Spleen (tissue), 11 donors: ENCODE results near the gene OLFM1. TPM values are rescaled to one million over a fixed set of nuclear protein-coding genes. Genes with fewer than 3 reads are reported as not detected.

ENCODE experiments used
- DNase-seq: peaks from one replicate; pipeline ENCODE4 v3.0.0-alpha.2; 2020
- H3K27ac ChIP-seq, 8 donors: fragments of 200-600 bp; sonication (generic) in 7 of 8; 1 replicate in 4 of 8; 2 replicates in 4 of 8; pipeline versions ENCODE4 v1.5.0 to v1.8.0; 2016 to 2021; ENCODE audit warnings: inconsistent platforms in 4 of 8, mild to moderate bottlenecking in 4 of 8, moderate library complexity in 1 of 8
- H3K27me3 ChIP-seq, 7 donors: fragments of 200-600 bp; sonication (generic) in 6 of 7; replicated peaks in 1 of 7; 1 replicate in 4 of 7; 2 replicates in 3 of 7; pipeline versions ENCODE4 v1.5.0 to v1.8.0; 2016 to 2021; ENCODE audit warnings: inconsistent platforms in 3 of 7, mild to moderate bottlenecking in 1 of 7
- H3K36me3 ChIP-seq, 6 donors: fragments of 200-600 bp; sonication (generic) in 5 of 6; 1 replicate in 4 of 6; 2 replicates in 2 of 6; pipeline versions ENCODE4 v1.5.0 to v1.8.0; 2016 to 2021; ENCODE audit warnings: inconsistent platforms in 2 of 6
- H3K4me1 ChIP-seq, 6 donors: fragments of 200-600 bp; sonication (generic) in 5 of 6; 1 replicate in 3 of 6; 2 replicates in 3 of 6; pipeline versions ENCODE4 v1.5.0 to v1.8.0; 2016 to 2021; ENCODE audit warnings: inconsistent platforms in 3 of 6
- H3K4me3 ChIP-seq, 8 donors: fragments of 200-600 bp; sonication (generic) in 7 of 8; 1 replicate in 4 of 8; 2 replicates in 4 of 8; pipeline versions ENCODE4 v1.5.0 to v1.8.0; 2016 to 2021; ENCODE audit warnings: inconsistent platforms in 4 of 8, mild to moderate bottlenecking in 4 of 8, moderate library complexity in 2 of 8
- H3K9me3 ChIP-seq, 8 donors: fragments of 200-600 bp; sonication (generic) in 7 of 8; 1 replicate in 4 of 8; 2 replicates in 4 of 8; pipeline versions ENCODE4 v1.5.0 to v1.8.0; 2016 to 2021; ENCODE audit warnings: inconsistent platforms in 4 of 8
- POLR2A ChIP-seq, 3 donors: fragments of 450-650 bp; IDR thresholded peaks; one replicate each; pipeline ENCODE4 v1.5.1; 2017; ENCODE audit warnings: antibody characterized with exemption in 3 of 3, mild to moderate bottlenecking in 1 of 3
- POLR2AphosphoS5 ChIP-seq, 3 donors: sonication (generic); formaldehyde crosslinking; IDR thresholded peaks; one replicate each; pipeline ENCODE4 v1.5.1; 2017; ENCODE audit warnings: antibody characterized with exemption in 3 of 3
- WGBS, 5 donors: extraction: QIAGEN DNeasy Blood & Tissue Kit in 3 of 5; methylation state at CpG; one replicate each; pipeline versions ENCODE4 v1.1.5 to v1.1.7; 2013 to 2018; 5-methylcytosine and 5-hydroxymethylcytosine counted together
- intact Hi-C: fragments of 100-400 bp; cut with DNase I; formaldehyde crosslinking; loops from one replicate; pipeline ENCODE4 v1.15.0; 2023; ENCODE audit warnings: low total_unique reads
- polyA plus RNA-seq, 3 donors: library from polyadenylated mRNA; stranded (reverse); fragments of 200-250 nt; gene quantifications; one replicate each; pipeline ENCODE4 v1.2.1, GENCODE V29; 2013
- total RNA-seq, 7 donors: library from RNA; depleted of rRNA in 3 of 7; stranded (reverse); fragments of >200 nt in 3 of 7; fragmentation: NEBNext Ultra II Directional in 4 of 7; extraction: Animal tissue kit (Norgen Biotek cat#: 25700) in 4 of 7; gene quantifications; one replicate each; pipeline versions ENCODE4 v1.1.0 to v1.2.1, GENCODE V29; 2016 to 2021
- TF ChIP-seq, protein P1 (sequence below), 11 experiments: fragments of 200-600 bp in 7 of 11; fragments of 450-650 bp in 4 of 11; sonication (generic) in 4 of 11; IDR thresholded peaks in 8 of 11; conservative IDR thresholded peaks in 3 of 11; 1 replicate in 7 of 11; 2 replicates in 4 of 11; pipeline versions ENCODE4 v1.4.0 to v1.8.0; 2016 to 2021; ENCODE audit warnings: antibody characterized with exemption in 11 of 11, inconsistent platforms in 4 of 11, mild to moderate bottlenecking in 1 of 11
- donor health status: healthy with polysubstance abuse.
- donor health status: DM: no; HTN: no; CAD: no; lungs with moderate emphysema.
- donor health status: DM: no; HTN: no; CAD: no.
- donor health status: Bipolar disorder and iron deficiency.
- donor health status: healthy.
- donor health status: DM: no; HTN: no; CAD: no.
- donor health status: DM: yes; HTN: yes; CAD: no.

The OLFM1 gene
- total and polyA plus RNA-seq, 10 donors = 5.9 to 109 (median 44.7) TPM

DNA sequence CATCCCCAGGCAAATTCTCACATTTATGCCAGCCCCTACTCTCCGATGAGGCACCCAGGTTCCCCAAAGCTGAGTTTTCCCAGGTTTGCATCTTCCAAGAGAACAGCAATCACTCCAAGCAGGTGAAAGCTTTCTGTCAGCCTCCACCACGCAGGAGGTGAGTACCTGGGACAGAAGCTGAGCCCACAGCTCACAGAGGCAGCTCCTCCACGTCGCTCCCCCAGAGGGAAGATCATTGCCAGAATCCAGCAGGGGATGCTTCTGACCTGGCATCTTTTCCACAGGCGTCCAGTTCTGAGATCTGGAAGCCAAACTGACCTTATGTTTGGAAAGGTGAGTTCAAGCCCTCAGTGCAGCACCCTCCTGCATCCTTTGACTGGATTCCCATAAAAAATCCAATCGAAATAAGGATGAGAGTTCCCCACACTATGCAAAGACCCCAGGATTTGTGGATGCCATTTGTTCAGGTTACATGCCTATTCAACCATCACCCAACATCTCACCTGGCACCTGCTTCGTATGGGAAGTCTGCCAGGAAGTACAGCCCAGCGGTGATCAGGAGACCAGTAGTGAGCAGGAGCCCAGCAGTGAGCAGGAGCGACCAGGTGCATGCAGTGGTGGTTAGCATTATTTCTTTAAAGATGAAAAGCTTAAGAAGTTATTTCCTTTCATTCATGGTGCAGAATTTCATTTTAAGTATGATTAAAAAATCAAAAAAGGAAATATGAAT, 47.4 kb upstream of the OLFM1 start:
- Histone ChIP-seq H3K4me1 (no peaks in the 10 kb centered on the region), H3K9me3 (no peaks in the 10 kb centered on the region), H3K36me3 (no peaks in the 10 kb centered on the region), H3K4me3 (no peak overlapping the region), H3K27me3 (peaks cover 0 to 30% (median 0%) of the 10 kb centered on the region in 7 donors), H3K27ac (no peak overlapping the region)
- peak; percentile 24 for DNase-seq
- intact Hi-C loops = no loop called here
- no peak for TF ChIP-seq POLR2AphosphoS5 (IDR thresholded peaks at IDR 0.05)
- no peak for TF ChIP-seq POLR2A (IDR thresholded peaks at IDR 0.05)
- TF ChIP-seq, protein P1, sequence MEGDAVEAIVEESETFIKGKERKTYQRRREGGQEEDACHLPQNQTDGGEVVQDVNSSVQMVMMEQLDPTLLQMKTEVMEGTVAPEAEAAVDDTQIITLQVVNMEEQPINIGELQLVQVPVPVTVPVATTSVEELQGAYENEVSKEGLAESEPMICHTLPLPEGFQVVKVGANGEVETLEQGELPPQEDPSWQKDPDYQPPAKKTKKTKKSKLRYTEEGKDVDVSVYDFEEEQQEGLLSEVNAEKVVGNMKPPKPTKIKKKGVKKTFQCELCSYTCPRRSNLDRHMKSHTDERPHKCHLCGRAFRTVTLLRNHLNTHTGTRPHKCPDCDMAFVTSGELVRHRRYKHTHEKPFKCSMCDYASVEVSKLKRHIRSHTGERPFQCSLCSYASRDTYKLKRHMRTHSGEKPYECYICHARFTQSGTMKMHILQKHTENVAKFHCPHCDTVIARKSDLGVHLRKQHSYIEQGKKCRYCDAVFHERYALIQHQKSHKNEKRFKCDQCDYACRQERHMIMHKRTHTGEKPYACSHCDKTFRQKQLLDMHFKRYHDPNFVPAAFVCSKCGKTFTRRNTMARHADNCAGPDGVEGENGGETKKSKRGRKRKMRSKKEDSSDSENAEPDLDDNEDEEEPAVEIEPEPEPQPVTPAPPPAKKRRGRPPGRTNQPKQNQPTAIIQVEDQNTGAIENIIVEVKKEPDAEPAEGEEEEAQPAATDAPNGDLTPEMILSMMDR (IDR thresholded peaks at IDR 0.05 in 8 of 11, conservative IDR thresholded peaks at IDR 0.05 in 3 of 11) = no peak
- WGBS, 5 donors = 63 to 79% (median 65%) methylated on average over 7 to 9 of the region's 9 CpGs

DNA sequence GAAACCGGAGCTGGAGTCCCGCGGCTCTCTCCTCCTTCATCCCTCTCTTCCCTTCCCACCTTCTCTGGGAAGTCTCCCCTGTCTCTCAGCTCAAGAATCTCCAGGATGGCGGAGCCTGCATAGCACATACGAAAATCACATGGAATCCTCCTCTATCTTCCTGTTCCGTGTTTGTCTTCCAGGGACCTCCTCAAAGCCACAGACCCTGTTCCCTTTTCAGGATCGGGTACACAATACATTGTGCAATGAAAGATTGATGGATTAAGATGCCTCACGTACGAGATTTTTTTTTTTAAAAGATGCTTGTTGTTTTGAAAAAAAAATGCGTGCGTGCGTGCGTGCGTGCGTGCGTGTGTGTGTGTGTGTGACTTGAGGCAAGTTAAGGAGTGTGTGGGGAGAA, 46.6 kb upstream of the OLFM1 start:
- Histone ChIP-seq H3K9me3 (no peaks in the 10 kb centered on the region), H3K27me3 (peaks cover 0 to 38% (median 0%) of the 10 kb centered on the region in 7 donors), H3K4me3 (no peak overlapping the region), H3K27ac (no peak overlapping the region), H3K4me1 (no peaks in the 10 kb centered on the region), H3K36me3 (no peaks in the 10 kb centered on the region)
- TF ChIP-seq POLR2AphosphoS5 (IDR thresholded peaks at IDR 0.05) = no peak
- 63 to 82% (median 73%) methylated on average over 16 of the region's 16 CpGs for WGBS, 5 donors
- DNase-seq = no peak
- intact Hi-C loops = no loop called here

DNA sequence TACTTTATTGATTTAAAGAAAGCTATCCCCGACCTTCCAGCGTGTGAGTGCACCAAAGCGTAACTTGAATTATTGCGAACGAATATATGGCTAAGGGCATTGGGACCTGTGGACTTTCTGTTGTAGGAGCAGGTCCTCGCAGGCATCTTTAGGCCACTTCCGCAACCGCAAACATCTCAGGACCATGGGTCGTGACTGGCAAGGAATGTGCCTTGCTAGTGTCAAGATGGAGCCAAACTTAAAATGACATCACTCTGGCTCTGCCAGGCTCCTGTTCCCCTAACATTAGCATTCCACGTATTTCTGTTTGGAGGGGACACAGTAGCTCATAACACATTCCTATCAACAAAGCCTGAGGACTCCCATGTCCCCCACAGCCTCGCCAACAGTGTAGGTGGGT, 44.1 kb upstream of the OLFM1 start:
- H3K27me3 ChIP-seq = peaks cover 0 to 46% (median 0%) of the 10 kb centered on the region in 7 donors
- H3K4me1 ChIP-seq = no peaks in the 10 kb centered on the region
- TF ChIP-seq POLR2AphosphoS5 (IDR thresholded peaks at IDR 0.05) = no peak
- TF ChIP-seq, protein P1 (IDR thresholded peaks at IDR 0.05 in 8 of 11, conservative IDR thresholded peaks at IDR 0.05 in 3 of 11) = no peak
- TF ChIP-seq POLR2A (IDR thresholded peaks at IDR 0.05) = no peak
- no peak for DNase-seq
- H3K9me3 ChIP-seq = no peaks in the 10 kb centered on the region
- H3K36me3 ChIP-seq = no peaks in the 10 kb centered on the region
- WGBS, 5 donors = 80 to 93% (median 92%) methylated on average over 11 of the region's 11 CpGs
- no peak overlapping the region for H3K27ac ChIP-seq
- intact Hi-C loops = no loop called here
- H3K4me3 ChIP-seq = no peak overlapping the region

DNA sequence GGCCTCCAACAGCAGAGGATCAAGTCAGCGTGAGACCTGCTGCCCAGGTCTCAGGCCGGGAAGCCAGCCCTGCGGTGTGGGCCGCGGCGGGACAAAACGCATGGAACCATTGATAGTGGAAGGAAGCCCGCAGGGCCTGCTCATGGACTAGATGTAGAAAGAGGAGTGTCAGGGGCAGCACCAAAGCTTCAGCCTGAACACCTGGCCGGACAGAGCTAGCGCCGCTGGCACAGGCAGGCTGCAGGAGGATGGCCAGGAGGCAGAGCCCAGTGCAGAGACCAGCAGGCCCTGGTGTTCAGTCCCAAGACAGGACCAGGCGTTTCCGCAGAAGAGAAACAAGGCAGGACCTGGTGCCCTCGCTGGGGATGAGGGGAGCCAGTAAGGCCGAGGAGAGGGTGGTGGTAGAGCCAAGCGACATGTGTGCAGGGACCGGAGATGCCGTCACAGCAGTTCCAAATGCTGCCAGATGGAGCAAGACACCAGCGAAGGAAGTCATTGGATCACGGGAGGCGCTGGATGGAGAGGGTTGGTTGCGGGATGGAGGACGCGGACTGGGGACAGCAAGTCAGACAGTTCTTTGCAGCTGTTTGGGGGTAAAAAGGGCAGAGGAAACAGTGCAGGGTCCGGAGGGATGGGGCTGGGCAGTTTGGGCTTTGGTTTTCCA, 42.1 kb upstream of the OLFM1 start:
- H3K36me3 ChIP-seq = no peaks in the 10 kb centered on the region
- DNase-seq = no peak
- H3K27ac ChIP-seq = no peak overlapping the region
- intact Hi-C loops = no loop called here
- H3K4me3 ChIP-seq = no peak overlapping the region
- peaks cover 0 to 51% (median 0%) of the 10 kb centered on the region in 7 donors for H3K27me3 ChIP-seq
- WGBS, 5 donors = 88 to 92% (median 90%) methylated on average over 24 to 25 of the region's 25 CpGs
- TF ChIP-seq, protein P1 (IDR thresholded peaks at IDR 0.05 in 8 of 11, conservative IDR thresholded peaks at IDR 0.05 in 3 of 11) = no peak
- TF ChIP-seq POLR2A (IDR thresholded peaks at IDR 0.05) (no peak), POLR2AphosphoS5 (IDR thresholded peaks at IDR 0.05) (no peak)
- H3K9me3 ChIP-seq = no peaks in the 10 kb centered on the region
- H3K4me1 ChIP-seq = no peaks in the 10 kb centered on the region
